HFFc6 (cell line): ENCODE measurements around the gene SLC13A3. TPM values are rescaled to one million over a fixed set of nuclear protein-coding genes. Genes with fewer than 3 reads are reported as not detected.
A peak's percentile ranks its signal among the peaks of the same experiment; 100 is the strongest.

Experiments
- DNase-seq: peaks from one replicate; pipeline ENCODE4 v3.0.0-alpha.2; 2018
- H3K27ac Mint-ChIP-seq: 2 replicates; pipeline ENCODE4 v1.8.0; 2020; ENCODE audit warnings: mild to moderate bottlenecking, mixed read lengths
- H3K27me3 Mint-ChIP-seq: 2 replicates; pipeline ENCODE4 v1.8.0; 2021; ENCODE audit warnings: mild to moderate bottlenecking, moderate library complexity, mixed read lengths; ENCODE audit not compliant: insufficient read depth
- H3K36me3 Mint-ChIP-seq: 2 replicates; pipeline ENCODE4 v1.8.0; 2021; ENCODE audit warnings: low read depth, mixed read lengths
- H3K4me1 Mint-ChIP-seq: 2 replicates; pipeline ENCODE4 v1.8.0; 2020; ENCODE audit warnings: low read depth, mixed read lengths
- H3K4me3 Mint-ChIP-seq: 2 replicates; pipeline ENCODE4 v1.8.0; 2020; ENCODE audit warnings: mild to moderate bottlenecking, moderate library complexity, mixed read lengths
- H3K9me3 Mint-ChIP-seq: 2 replicates; pipeline ENCODE4 v1.8.0; 2020; ENCODE audit warnings: mild to moderate bottlenecking, mixed read lengths
- CTCF ChIP-seq: fragments of 200-600 bp; sonication (generic); IDR thresholded peaks from 2 replicates; pipeline ENCODE4 v1.5.0; 2021; ENCODE audit warnings: antibody characterized with exemption, mild to moderate bottlenecking
- total RNA-seq, 6 experiments: library from RNA; stranded (reverse); fragmentation: NEBNext Ultra II Directional; extraction: Animal tissue kit (Norgen Biotek cat#: 25700); gene quantifications; 2 replicates in 1 of 6; 3 replicates in 5 of 6; pipeline ENCODE4 v1.2.3, GENCODE V29; 2021

SLC13A3 gene
- total RNA-seq, 6 experiments from 2014 or later = 2.3 to 3.5 (median 2.7) TPM

DNA sequence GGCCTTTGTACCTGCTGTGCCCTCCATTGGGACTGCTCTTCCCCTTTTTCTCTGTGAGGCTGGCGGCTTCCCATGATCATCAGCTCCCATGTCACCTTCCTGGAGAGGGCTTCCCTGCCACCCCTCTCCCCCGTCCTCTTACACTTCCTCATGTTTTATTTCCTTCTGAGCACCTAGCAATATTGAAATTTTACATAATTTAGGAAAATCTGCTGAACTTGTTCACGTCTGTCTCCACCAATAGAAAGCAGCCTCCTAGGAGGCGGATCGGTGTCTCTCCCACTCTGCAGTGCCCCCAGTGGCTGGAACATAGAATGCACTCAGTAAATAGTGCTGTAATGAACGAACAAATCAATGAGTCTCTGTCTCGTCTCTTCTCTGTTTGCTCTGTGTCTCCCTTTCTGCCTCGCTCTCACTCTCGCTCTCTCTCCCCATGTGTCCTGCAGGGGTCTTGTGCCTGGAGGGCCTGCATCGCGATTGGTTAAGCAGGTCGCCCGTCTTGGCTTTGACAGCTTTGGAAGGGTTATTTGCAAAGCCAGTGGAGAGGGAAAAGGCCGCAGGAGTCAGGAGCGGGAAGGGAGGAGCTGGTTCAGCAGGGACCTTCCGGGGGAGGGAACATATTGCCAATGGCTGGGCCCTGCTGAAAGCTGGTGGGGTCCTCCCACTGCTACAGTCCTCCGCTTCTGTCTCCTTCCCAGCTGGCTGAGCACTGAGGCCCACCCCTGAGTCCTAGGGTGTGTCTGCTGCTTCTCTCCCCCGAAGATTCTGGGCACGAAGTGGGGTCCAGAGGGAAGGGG lies 88.7 kb downstream of the SLC13A3 start:
- Mint-ChIP-seq H3K4me1 (peaks cover 12% of the 10 kb centered on the region), H3K27me3 (peaks cover 3% of the 10 kb centered on the region; the same call in 1 of the 2 replicates), H3K27ac (no peak overlapping the region), H3K4me3 (no peak overlapping the region), H3K36me3 (no peaks in the 10 kb centered on the region), H3K9me3 (no peaks in the 10 kb centered on the region)
- peak; percentile 46 for DNase-seq
- peak; percentile 93 for TF ChIP-seq CTCF

DNA sequence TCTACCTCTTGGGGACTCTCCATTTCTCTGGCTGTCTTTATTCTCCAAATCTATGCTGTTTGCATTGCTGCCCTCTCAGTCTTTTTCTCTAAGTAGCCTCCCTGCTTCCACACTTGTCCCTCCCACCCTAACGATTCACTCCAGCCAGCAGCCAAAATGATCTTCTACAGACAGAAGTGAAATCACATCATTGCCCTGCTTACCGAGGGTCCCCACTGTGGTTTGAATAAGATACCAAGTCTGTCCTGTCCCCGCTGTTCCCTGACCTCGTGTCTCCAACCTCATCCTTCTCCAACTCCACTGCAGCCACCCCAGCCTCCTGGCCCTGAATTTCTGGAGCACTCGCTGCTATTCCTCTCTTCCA lies 89.3 kb downstream of the SLC13A3 start:
- Mint-ChIP-seq H3K4me3 (no peak overlapping the region), H3K36me3 (no peaks in the 10 kb centered on the region), H3K27ac (no peak overlapping the region), H3K27me3 (peaks cover 5% of the 10 kb centered on the region), H3K4me1 (peaks cover 18% of the 10 kb centered on the region), H3K9me3 (no peaks in the 10 kb centered on the region)
- TF ChIP-seq CTCF = no peak
- no peak for DNase-seq

- DNase-seq = no peak
- Mint-ChIP-seq H3K4me1 (peaks cover 20% of the 10 kb centered on the region), H3K4me3 (no peak overlapping the region), H3K27ac (no peak overlapping the region), H3K36me3 (no peaks in the 10 kb centered on the region), H3K27me3 (peaks cover 6% of the 10 kb centered on the region), H3K9me3 (no peaks in the 10 kb centered on the region)
- 0 out of 2 replicates have a peak, but pooled peaks have one; percentile 19 for TF ChIP-seq CTCF
Observed at GRCh38 chr20:46559685-46560440, 91.4 kb downstream of the SLC13A3 start.

DNA sequence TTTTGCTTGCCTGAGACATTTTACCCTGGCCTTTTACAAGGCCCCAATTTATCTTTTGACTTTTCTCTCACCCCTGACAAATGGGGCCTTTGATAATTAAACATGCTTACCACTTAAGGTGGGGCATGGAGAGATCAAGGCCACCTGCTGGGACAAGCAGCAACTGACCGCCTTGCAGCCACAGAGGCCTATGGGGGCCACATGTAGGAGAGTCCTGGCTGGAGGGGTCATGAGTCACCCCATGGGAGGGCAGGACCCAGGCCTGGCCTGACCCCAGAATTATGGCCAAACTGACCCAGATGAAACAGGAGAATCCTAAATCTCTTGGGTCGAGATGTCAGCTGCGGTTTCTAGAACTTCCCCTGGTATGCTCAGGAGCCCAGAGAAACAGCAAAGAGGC lies 92.3 kb downstream of the SLC13A3 start:
- peaks cover 6% of the 10 kb centered on the region for H3K27me3 Mint-ChIP-seq
- H3K4me1 Mint-ChIP-seq = peaks cover 20% of the 10 kb centered on the region
- no peak overlapping the region for H3K27ac Mint-ChIP-seq
- TF ChIP-seq CTCF = no peak
- H3K9me3 Mint-ChIP-seq = no peaks in the 10 kb centered on the region
- no peak for DNase-seq
- no peak overlapping the region for H3K4me3 Mint-ChIP-seq
- H3K36me3 Mint-ChIP-seq = no peaks in the 10 kb centered on the region

DNA sequence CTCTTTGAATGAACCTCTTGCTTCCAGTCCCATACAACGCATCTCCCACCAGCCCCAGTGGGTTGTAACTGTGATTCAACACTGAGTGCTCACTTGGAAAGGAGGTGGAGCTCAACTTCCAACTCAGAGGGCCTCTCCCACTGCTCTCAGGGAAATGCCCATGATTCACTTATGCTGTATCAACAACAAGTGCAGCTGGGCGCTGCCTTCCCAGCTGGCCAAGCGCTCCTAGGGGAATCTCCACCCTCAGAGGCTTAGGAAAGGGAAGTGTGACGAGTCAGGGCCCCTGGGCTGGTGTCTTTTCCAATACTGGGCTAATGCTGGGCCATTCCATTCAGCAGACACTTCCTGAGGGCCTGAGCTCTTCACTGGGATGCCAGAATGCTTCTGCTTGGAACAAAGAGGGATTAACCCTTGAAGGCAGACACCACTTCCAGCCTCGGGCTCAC lies 92.7 kb downstream of the SLC13A3 start:
- DNase-seq = peak; percentile 80
- no peak overlapping the region for H3K4me3 Mint-ChIP-seq
- no peaks in the 10 kb centered on the region for H3K36me3 Mint-ChIP-seq
- peaks cover 20% of the 10 kb centered on the region for H3K4me1 Mint-ChIP-seq
- no peak for TF ChIP-seq CTCF
- no peak overlapping the region for H3K27ac Mint-ChIP-seq
- peaks cover 6% of the 10 kb centered on the region for H3K27me3 Mint-ChIP-seq
- H3K9me3 Mint-ChIP-seq = no peaks in the 10 kb centered on the region
